Measurements from ENCODE around the gene ACTR1A. TPM values are rescaled to one million over a fixed set of nuclear protein-coding genes. Genes with fewer than 3 reads are reported as not detected.

ACTR1A gene
- polyA plus RNA-seq, 1 experiment, result 164 TPM

DNA sequence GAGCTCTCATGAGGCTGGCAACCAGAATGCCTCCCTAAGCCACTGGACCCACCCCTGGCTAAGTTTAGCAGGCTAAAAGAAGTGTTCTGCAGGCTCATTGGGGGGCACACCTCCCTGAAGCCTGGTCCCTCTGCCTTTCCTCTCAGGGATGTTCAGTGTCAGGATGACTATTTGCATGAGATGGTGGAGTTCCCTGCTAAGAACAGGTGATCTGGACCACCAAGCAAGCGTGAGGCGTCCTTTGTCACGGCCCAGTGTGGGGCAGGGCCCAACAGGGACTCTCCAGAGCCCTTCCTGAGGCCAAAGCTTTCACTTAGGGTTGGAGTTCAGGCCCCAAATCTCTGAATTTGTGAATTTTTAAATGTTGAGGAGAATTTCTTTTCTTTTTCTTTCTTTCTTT lies 13.2 kb upstream of the ACTR1A start:
- no peaks in the 10 kb centered on the region for H3K9me3 ChIP-seq (ENCODE audit: control insufficient read depth, insufficient read depth, low read length)
- no peak overlapping the region for H3K4me3 ChIP-seq (ENCODE audit: low read depth, low read length)
- H3K27ac ChIP-seq (ENCODE audit: low read depth, low read length), result no peak overlapping the region
- ChIA-PET CTCF (interaction anchor here (0.6 to 1.3 kb wide), 2 partner anchors 11 to 112 kb away, joined by 3 to 4 read pairs; no protein-coding TSS in a partner anchor), POLR2A (no interaction called here)
- TF ChIP-seq, protein P1, sequence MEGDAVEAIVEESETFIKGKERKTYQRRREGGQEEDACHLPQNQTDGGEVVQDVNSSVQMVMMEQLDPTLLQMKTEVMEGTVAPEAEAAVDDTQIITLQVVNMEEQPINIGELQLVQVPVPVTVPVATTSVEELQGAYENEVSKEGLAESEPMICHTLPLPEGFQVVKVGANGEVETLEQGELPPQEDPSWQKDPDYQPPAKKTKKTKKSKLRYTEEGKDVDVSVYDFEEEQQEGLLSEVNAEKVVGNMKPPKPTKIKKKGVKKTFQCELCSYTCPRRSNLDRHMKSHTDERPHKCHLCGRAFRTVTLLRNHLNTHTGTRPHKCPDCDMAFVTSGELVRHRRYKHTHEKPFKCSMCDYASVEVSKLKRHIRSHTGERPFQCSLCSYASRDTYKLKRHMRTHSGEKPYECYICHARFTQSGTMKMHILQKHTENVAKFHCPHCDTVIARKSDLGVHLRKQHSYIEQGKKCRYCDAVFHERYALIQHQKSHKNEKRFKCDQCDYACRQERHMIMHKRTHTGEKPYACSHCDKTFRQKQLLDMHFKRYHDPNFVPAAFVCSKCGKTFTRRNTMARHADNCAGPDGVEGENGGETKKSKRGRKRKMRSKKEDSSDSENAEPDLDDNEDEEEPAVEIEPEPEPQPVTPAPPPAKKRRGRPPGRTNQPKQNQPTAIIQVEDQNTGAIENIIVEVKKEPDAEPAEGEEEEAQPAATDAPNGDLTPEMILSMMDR (IDR thresholded peaks at IDR 0.05; ENCODE audit: low read depth, low read length), result no peak
- H3K27me3 ChIP-seq (ENCODE audit: control insufficient read depth, insufficient read depth, low read length), result no peaks in the 10 kb centered on the region
- no peak for DNase-seq (ENCODE audit: low read depth, low spot score)

GRCh38 chr10:102514487-102515311 lies 12.2 kb upstream of the ACTR1A start:
- ChIA-PET POLR2A (no interaction called here), CTCF (interaction anchor here (1.7 kb wide), 1 partner anchor 10 kb away, joined by 8 read pairs; the partner anchor contains the start of gene SUFU)
- H3K27ac ChIP-seq (ENCODE audit: low read depth, low read length), result no peak overlapping the region
- H3K4me3 ChIP-seq (ENCODE audit: low read depth, low read length), result no peak overlapping the region
- no peaks in the 10 kb centered on the region for H3K9me3 ChIP-seq (ENCODE audit: control insufficient read depth, insufficient read depth, low read length)
- DNase-seq (ENCODE audit: low read depth, low spot score), result no peak
- TF ChIP-seq, protein P1 (IDR thresholded peaks at IDR 0.05; ENCODE audit: low read depth, low read length), result no peak
- no peaks in the 10 kb centered on the region for H3K27me3 ChIP-seq (ENCODE audit: control insufficient read depth, insufficient read depth, low read length)

GRCh38 chr10:102511583-102512274 lies 9.2 kb upstream of the ACTR1A start:
- H3K27ac ChIP-seq (ENCODE audit: low read depth, low read length), result no peak overlapping the region
- no peak for DNase-seq (ENCODE audit: low read depth, low spot score)
- H3K4me3 ChIP-seq (ENCODE audit: low read depth, low read length), result no peak overlapping the region
- POLR2A ChIA-PET, result no interaction called here
- CTCF ChIA-PET, result interaction anchor here (0.9 to 1.0 kb wide), 2 partner anchors 8 to 73 kb away, joined by 3 read pairs; partner anchors contain the start of gene SUFU
- TF ChIP-seq, protein P1 (IDR thresholded peaks at IDR 0.05; ENCODE audit: low read depth, low read length), result no peak
- H3K27me3 ChIP-seq (ENCODE audit: control insufficient read depth, insufficient read depth, low read length), result no peaks in the 10 kb centered on the region
- no peaks in the 10 kb centered on the region for H3K9me3 ChIP-seq (ENCODE audit: control insufficient read depth, insufficient read depth, low read length)

DNA sequence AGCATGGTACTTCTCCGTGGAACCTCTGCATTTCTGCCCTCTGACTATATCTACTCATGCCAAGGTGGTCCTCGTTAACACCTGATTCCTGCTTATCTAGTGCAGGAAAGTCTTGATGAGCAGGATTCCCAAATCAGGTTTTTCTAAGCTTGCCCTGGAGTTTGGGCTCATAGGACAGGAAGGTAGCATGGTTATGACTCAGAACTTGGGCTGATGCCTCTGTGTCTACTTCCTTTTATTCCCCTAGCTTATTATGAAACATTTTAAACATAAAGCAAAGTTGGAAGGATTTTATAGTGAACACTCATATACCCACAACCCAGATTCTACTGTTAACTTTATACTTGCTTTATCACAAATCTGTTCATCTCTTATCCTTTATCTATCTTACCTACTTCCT lies 6.9 kb upstream of the ACTR1A start:
- Histone ChIP-seq H3K27me3 (ENCODE audit: control insufficient read depth, insufficient read depth, low read length) (no peaks in the 10 kb centered on the region), H3K4me3 (ENCODE audit: low read depth, low read length) (no peak overlapping the region), H3K27ac (ENCODE audit: low read depth, low read length) (peak overlapping the region; percentile 52), H3K9me3 (ENCODE audit: control insufficient read depth, insufficient read depth, low read length) (no peaks in the 10 kb centered on the region; the same call in 1 of the 2 replicates)
- POLR2A ChIA-PET, result no interaction called here
- TF ChIP-seq, protein P1 (IDR thresholded peaks at IDR 0.05; ENCODE audit: low read depth, low read length), result no peak
- no peak for DNase-seq (ENCODE audit: low read depth, low spot score)
- CTCF ChIA-PET, result interaction anchor here (0.5 to 2.3 kb wide), 2 partner anchors 47 to 75 kb away, joined by 3 to 12 read pairs; no protein-coding TSS in a partner anchor

Data from AG04450 (cell line).